GM12878 (cell line): ENCODE data around the gene TBC1D12. TPM values are rescaled to one million over a fixed set of nuclear protein-coding genes. Genes with fewer than 3 reads are reported as not detected.

ENCODE experiments used
- CEBPZ ChIP-seq: fragments of 150-350 bp; IDR thresholded peaks from 2 replicates; pipeline ENCODE4 v1.6.1; 2016; ENCODE audit warnings: low read depth, low read length
- EP300 ChIP-seq, 2 experiments: fragments of 150-350 bp in 1 of 2; IDR thresholded peaks; 2 replicates each; pipeline ENCODE4 v1.6.1; 2011 to 2012; ENCODE audit warnings: low read depth in 2 of 2, low read length in 2 of 2, borderline replicate concordance in 1 of 2, improper control_type of control experiment in 1 of 2, inconsistent platforms in 1 of 2; ENCODE audit not compliant: control insufficient read depth in 1 of 2
- HDAC6 ChIP-seq: fragments of 200-600 bp; sonication (generic); IDR thresholded peaks from one replicate; pipeline ENCODE4 v1.8.0; 2017; ENCODE audit warnings: antibody characterized with exemption; ENCODE audit not compliant: unreplicated experiment
- KLF5 ChIP-seq: fragments of 450-650 bp; IDR thresholded peaks from 2 replicates; pipeline ENCODE4 v1.6.1; 2014; ENCODE audit warnings: mild to moderate bottlenecking; ENCODE audit not compliant: partially characterized antibody
- MYC ChIP-seq: IDR thresholded peaks from 2 replicates; pipeline ENCODE4 v1.6.1; 2011; ENCODE audit warnings: mild to moderate bottlenecking, low read length, moderate library complexity, inconsistent platforms; ENCODE audit not compliant: insufficient read depth, insufficient replicate concordance, insufficient read length, severe bottlenecking
- NFYA ChIP-seq: IDR thresholded peaks from 2 replicates; pipeline ENCODE4 v1.6.1; 2011; ENCODE audit warnings: low read depth, mild to moderate bottlenecking, low read length, improper control_type of control experiment, borderline replicate concordance
- NKRF ChIP-seq: fragments of 450-650 bp; conservative IDR thresholded peaks from 2 replicates; pipeline ENCODE4 v1.6.1; 2017; ENCODE audit warnings: mild to moderate bottlenecking, moderate library complexity
- PML ChIP-seq: IDR thresholded peaks from 2 replicates; pipeline ENCODE4 v1.6.1; 2012; ENCODE audit warnings: low read length, inconsistent platforms
- SP1 ChIP-seq: IDR thresholded peaks from one replicate; pipeline ENCODE4 v1.6.1; 2011; ENCODE audit warnings: low read depth, low read length
- SPI1 ChIP-seq: IDR thresholded peaks from 2 replicates; pipeline ENCODE4 v1.6.1; 2011; ENCODE audit warnings: low read depth, mild to moderate bottlenecking, low read length, moderate library complexity, borderline replicate concordance; ENCODE audit not compliant: insufficient read depth
- STAT3 ChIP-seq: IDR thresholded peaks from 2 replicates; pipeline ENCODE4 v1.6.1; 2011; ENCODE audit warnings: low read depth, low read length, improper control_type of control experiment
- ZNF207 ChIP-seq: fragments of 450-650 bp; IDR thresholded peaks from 2 replicates; pipeline ENCODE4 v1.6.1; 2014; ENCODE audit warnings: antibody characterized with exemption, mild to moderate bottlenecking, borderline replicate concordance
- polyA plus RNA-seq, 11 experiments: library from polyadenylated mRNA; depleted of rRNA in 4 of 11; unstranded in 6 of 11; stranded (reverse) in 5 of 11; fragments of >200 nt; fragmentation: Nextera tagmentation in 4 of 11; fragmentation: Illumina TruSeq in 1 of 11; extraction: Ambion mirVana in 4 of 11; extraction: Trizol in 1 of 11; gene quantifications; 1 replicate in 1 of 11; 2 replicates in 10 of 11; pipeline versions ENCODE4 v1.2.1 to v1.2.3, GENCODE V29; 2011 to 2016; ENCODE audit warnings: inconsistent platforms in 2 of 11, missing spikeins in 2 of 11, low read depth in 1 of 11
- total RNA-seq, 4 experiments: library from RNA; depleted of rRNA in 3 of 4; stranded (reverse); fragments of >200 nt in 3 of 4; fragmentation: Illumina TruSeq in 1 of 4; extraction: Trizol in 1 of 4; gene quantifications; 2 replicates each; pipeline versions ENCODE4 v1.2.1 to v1.2.3, GENCODE V29; 2013 to 2021
- TF ChIP-seq, protein P1 (sequence below): fragments of 150-350 bp; IDR thresholded peaks from 2 replicates; pipeline ENCODE4 v1.6.1; 2014; ENCODE audit warnings: mild to moderate bottlenecking, low read depth, low read length
- TF ChIP-seq, protein P2 (sequence below): fragments of 450-650 bp; IDR thresholded peaks from 2 replicates; pipeline ENCODE4 v1.6.1; 2014; ENCODE audit warnings: mild to moderate bottlenecking
- TF ChIP-seq, protein P3 (sequence below): fragments of 450-650 bp; formaldehyde crosslinking; IDR thresholded peaks from 2 replicates; pipeline ENCODE4 v1.4.0; 2022; ENCODE audit warnings: mild to moderate bottlenecking, moderate library complexity

TBC1D12 gene
- total and polyA plus RNA-seq, 10 of the 15 experiments (the other 5 are each of a cell fraction or from before 2014, with no cell fraction given): 2.6 to 7.5 (median 3.8) TPM

DNA sequence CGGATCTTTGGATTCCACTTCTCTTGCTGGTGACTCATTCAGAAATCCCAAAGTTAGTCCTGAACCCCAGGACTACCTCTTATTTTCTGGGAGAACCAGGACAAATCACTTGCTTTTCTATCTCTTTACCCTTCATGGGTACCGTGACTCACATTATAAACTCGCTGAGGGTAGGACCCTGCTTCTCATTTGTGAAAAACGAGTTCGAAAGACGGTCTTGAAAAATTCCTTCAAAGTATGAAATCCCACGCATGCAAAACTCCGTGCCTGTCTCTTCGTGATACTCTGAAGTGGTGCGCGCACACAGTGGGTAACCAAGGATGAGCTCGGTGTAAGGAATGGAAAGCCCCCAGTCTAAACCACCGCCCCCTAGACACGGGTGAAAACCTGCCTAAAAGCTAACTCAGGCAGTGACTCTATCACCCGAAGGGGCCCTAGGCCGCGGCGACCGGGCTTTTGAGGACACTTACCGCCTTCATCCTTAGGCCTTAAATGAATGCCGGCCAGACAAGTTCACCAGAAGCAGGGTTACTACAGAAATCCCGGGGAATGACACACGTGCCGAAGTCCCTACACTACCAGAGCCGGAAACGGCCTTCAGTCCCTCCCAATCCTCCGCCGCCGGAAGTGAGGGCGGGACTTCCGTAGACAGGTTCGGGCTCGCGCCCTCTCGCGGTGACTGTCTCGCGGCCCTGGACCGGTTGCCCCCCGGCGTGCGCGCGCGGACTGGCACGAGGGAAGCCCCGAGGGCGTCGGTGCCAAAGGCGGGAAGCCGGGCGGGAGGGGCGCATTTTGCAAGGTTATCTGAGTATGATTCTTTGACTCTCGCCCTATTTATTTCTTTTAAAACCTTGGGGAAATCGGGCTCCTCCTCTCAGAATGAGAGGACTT, 39.7 kb upstream of the TBC1D12 start, which contains the start of gene NOC3L (continued):
- TF ChIP-seq CEBPZ (peak; percentile 58; the same call in 1 of the 2 replicates), PML (peak; percentile 82), NKRF (peak; percentile 95), EP300 (IDR thresholded peaks at IDR 0.05; ENCODE audit: borderline replicate concordance in 1 of 2, control insufficient read depth in 1 of 2, low read depth in 2 of 2, low read length in 2 of 2) (0 out of 4 replicates have a peak, but pooled peaks of 1 of the 2 experiments have one; percentile 11), STAT3 (no peak), MYC (peak; percentile 45), KLF5 (peak; percentile 90), NFYA (no peak), SP1 (no peak), ZNF207 (peak; percentile 21; the same call in 1 of the 2 replicates), SPI1 (0 out of 2 replicates have a peak, but pooled peaks have one; percentile 23), HDAC6 (no peak)
- TF ChIP-seq, protein P1, sequence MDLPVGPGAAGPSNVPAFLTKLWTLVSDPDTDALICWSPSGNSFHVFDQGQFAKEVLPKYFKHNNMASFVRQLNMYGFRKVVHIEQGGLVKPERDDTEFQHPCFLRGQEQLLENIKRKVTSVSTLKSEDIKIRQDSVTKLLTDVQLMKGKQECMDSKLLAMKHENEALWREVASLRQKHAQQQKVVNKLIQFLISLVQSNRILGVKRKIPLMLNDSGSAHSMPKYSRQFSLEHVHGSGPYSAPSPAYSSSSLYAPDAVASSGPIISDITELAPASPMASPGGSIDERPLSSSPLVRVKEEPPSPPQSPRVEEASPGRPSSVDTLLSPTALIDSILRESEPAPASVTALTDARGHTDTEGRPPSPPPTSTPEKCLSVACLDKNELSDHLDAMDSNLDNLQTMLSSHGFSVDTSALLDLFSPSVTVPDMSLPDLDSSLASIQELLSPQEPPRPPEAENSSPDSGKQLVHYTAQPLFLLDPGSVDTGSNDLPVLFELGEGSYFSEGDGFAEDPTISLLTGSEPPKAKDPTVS: 0 out of 2 replicates have a peak, but pooled peaks have one; percentile 7
- TF ChIP-seq, protein P2, sequence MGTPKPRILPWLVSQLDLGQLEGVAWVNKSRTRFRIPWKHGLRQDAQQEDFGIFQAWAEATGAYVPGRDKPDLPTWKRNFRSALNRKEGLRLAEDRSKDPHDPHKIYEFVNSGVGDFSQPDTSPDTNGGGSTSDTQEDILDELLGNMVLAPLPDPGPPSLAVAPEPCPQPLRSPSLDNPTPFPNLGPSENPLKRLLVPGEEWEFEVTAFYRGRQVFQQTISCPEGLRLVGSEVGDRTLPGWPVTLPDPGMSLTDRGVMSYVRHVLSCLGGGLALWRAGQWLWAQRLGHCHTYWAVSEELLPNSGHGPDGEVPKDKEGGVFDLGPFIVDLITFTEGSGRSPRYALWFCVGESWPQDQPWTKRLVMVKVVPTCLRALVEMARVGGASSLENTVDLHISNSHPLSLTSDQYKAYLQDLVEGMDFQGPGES: no peak; the same call in 1 of the 2 replicates
- TF ChIP-seq, protein P3, sequence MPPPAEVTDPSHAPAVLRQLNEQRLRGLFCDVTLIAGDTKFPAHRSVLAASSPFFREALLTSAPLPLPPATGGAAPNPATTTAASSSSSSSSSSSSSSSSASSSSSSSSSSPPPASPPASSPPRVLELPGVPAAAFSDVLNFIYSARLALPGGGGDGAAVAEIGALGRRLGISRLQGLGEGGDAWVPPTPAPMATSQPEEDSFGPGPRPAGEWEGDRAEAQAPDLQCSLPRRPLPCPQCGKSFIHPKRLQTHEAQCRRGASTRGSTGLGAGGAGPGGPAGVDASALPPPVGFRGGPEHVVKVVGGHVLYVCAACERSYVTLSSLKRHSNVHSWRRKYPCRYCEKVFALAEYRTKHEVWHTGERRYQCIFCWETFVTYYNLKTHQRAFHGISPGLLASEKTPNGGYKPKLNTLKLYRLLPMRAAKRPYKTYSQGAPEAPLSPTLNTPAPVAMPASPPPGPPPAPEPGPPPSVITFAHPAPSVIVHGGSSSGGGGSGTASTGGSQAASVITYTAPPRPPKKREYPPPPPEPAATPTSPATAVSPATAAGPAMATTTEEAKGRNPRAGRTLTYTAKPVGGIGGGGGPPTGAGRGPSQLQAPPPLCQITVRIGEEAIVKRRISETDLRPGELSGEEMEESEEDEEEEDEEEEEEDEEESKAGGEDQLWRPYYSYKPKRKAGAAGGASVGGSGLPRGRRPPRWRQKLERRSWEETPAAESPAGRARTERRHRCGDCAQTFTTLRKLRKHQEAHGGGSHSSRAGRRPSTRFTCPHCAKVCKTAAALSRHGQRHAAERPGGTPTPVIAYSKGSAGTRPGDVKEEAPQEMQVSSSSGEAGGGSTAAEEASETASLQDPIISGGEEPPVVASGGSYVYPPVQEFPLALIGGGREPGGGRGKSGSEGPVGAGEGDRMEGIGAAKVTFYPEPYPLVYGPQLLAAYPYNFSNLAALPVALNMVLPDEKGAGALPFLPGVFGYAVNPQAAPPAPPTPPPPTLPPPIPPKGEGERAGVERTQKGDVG (CRISPR knock-in tag): no peak
